Esophagus muscularis mucosa (tissue), 4 donors: Measurements from ENCODE around the gene WIPF3. TPM values are rescaled to one million over a fixed set of nuclear protein-coding genes. Genes with fewer than 3 reads are reported as not detected.

Source experiments
- DNase-seq: peaks from one replicate; pipeline ENCODE4 v3.0.0-alpha.2; 2017; ENCODE audit errors: extremely low spot score
- H3K27ac ChIP-seq, 4 donors: fragments of 200-600 bp; sonication (generic); replicated peaks in 1 of 4; 1 replicate in 3 of 4; 2 replicates in 1 of 4; pipeline ENCODE4 v1.5.1; 2016 to 2019; ENCODE audit warnings: mild to moderate bottlenecking in 1 of 4
- H3K27me3 ChIP-seq, 4 donors: fragments of 200-600 bp; sonication (generic); one replicate each; pipeline versions ENCODE4 v1.5.1 to v1.6.0; 2016 to 2019
- H3K36me3 ChIP-seq, 4 donors: fragments of 200-600 bp; sonication (generic); one replicate each; pipeline ENCODE4 v1.5.1; 2016 to 2019
- H3K4me1 ChIP-seq, 4 donors: fragments of 200-600 bp; sonication (generic); one replicate each; pipeline ENCODE4 v1.5.1; 2016 to 2019
- H3K4me3 ChIP-seq, 4 donors: fragments of 200-600 bp; sonication (generic); 1 replicate in 2 of 4; 2 replicates in 2 of 4; pipeline ENCODE4 v1.5.1; 2016 to 2019; ENCODE audit warnings: mild to moderate bottlenecking in 4 of 4, moderate library complexity in 1 of 4
- H3K9me3 ChIP-seq, 4 donors: fragments of 200-600 bp; sonication (generic); 1 replicate in 3 of 4; 2 replicates in 1 of 4; pipeline ENCODE4 v1.5.1; 2016 to 2019
- CTCF ChIP-seq, 3 experiments: fragments of 200-600 bp in 2 of 3; fragments of 450-650 bp in 1 of 3; sonication (generic) in 2 of 3; IDR thresholded peaks; one replicate each; pipeline ENCODE4 v1.5.1; 2017 to 2019; ENCODE audit warnings: antibody characterized with exemption in 3 of 3, mild to moderate bottlenecking in 2 of 3, moderate library complexity in 1 of 3
- EP300 ChIP-seq: sonication (generic); formaldehyde crosslinking; IDR thresholded peaks from one replicate; pipeline ENCODE4 v1.6.1; 2017; ENCODE audit warnings: antibody characterized with exemption
- POLR2A ChIP-seq: fragments of 450-650 bp; IDR thresholded peaks from one replicate; pipeline ENCODE4 v1.6.1; 2017; ENCODE audit warnings: antibody characterized with exemption, moderate library complexity, mild to moderate bottlenecking, low read depth
- POLR2AphosphoS5 ChIP-seq, 2 donors: sonication (generic); formaldehyde crosslinking; IDR thresholded peaks; one replicate each; pipeline ENCODE4 v1.6.1; 2017; ENCODE audit warnings: antibody characterized with exemption in 2 of 2
- WGBS: methylation state at CpG from one replicate; pipeline ENCODE4 v1.1.5; 2018; 5-methylcytosine and 5-hydroxymethylcytosine counted together
- intact Hi-C: fragments of 100-400 bp; cut with DNase I; formaldehyde crosslinking; loops from one replicate; pipeline ENCODE4 v1.15.1; 2023
- total RNA-seq, 4 donors: library from RNA; depleted of rRNA; stranded (reverse); fragments of >200 nt; gene quantifications; one replicate each; pipeline versions ENCODE4 v1.1.0 to v1.2.1, GENCODE V29; 2016

The WIPF3 gene
- total RNA-seq, 4 donors from 2014 or later: 3.3 to 10.4 (median 6.2) TPM

GRCh38 chr7:29873644-29874294 lies 67.5 kb downstream of the WIPF3 start:
- H3K36me3 ChIP-seq: no peaks in the 10 kb centered on the region
- no peak overlapping the region for H3K27ac ChIP-seq
- intact Hi-C loops: no loop called here
- TF ChIP-seq CTCF (IDR thresholded peaks at IDR 0.05) (no peak), EP300 (no peak), POLR2A (no peak), POLR2AphosphoS5 (IDR thresholded peaks at IDR 0.05) (no peak)
- H3K27me3 ChIP-seq: no peaks in the 10 kb centered on the region
- no peak overlapping the region for H3K4me3 ChIP-seq
- H3K4me1 ChIP-seq: peaks cover 0 to 3% (median 0%) of the 10 kb centered on the region in 4 donors
- no peak for DNase-seq
- no peaks in the 10 kb centered on the region for H3K9me3 ChIP-seq
- WGBS: 92% methylated on average over 4 of the region's 4 CpGs

- no peak for TF ChIP-seq POLR2A
- no peak for TF ChIP-seq POLR2AphosphoS5 (IDR thresholded peaks at IDR 0.05)
- no peak for TF ChIP-seq EP300
- TF ChIP-seq CTCF (IDR thresholded peaks at IDR 0.05): no peak
- intact Hi-C loops: no loop called here
- no peaks in the 10 kb centered on the region for H3K27me3 ChIP-seq
- no peaks in the 10 kb centered on the region for H3K9me3 ChIP-seq
- H3K27ac ChIP-seq: no peak overlapping the region
- H3K4me3 ChIP-seq: no peak overlapping the region
- no peak for DNase-seq
- H3K36me3 ChIP-seq: no peaks in the 10 kb centered on the region
- 89% methylated on average over 5 of the region's 13 CpGs for WGBS
- H3K4me1 ChIP-seq: peaks cover 0 to 3% (median 0%) of the 10 kb centered on the region in 4 donors
Observed at GRCh38 chr7:29875741-29876140, 69.4 kb downstream of the WIPF3 start.

- H3K27me3 ChIP-seq: no peaks in the 10 kb centered on the region
- 35% methylated on average over 3 of the region's 3 CpGs for WGBS
- H3K9me3 ChIP-seq: no peaks in the 10 kb centered on the region
- H3K27ac ChIP-seq: no peak overlapping the region
- peaks cover 0 to 3% (median 0%) of the 10 kb centered on the region in 4 donors for H3K4me1 ChIP-seq
- no peak for TF ChIP-seq EP300
- TF ChIP-seq POLR2AphosphoS5 (IDR thresholded peaks at IDR 0.05): no peak
- no peak for TF ChIP-seq CTCF (IDR thresholded peaks at IDR 0.05)
- TF ChIP-seq POLR2A: no peak
- H3K4me3 ChIP-seq: no peak overlapping the region
- no peak for DNase-seq
- no peaks in the 10 kb centered on the region for H3K36me3 ChIP-seq
- intact Hi-C loops: no loop called here
Observed at GRCh38 chr7:29877196-29877595, 70.9 kb downstream of the WIPF3 start.

GRCh38 chr7:29878081-29878688 lies 71.9 kb downstream of the WIPF3 start:
- peaks cover 0 to 3% (median 1%) of the 10 kb centered on the region in 4 donors for H3K4me1 ChIP-seq
- H3K4me3 ChIP-seq: no peak overlapping the region
- TF ChIP-seq CTCF (IDR thresholded peaks at IDR 0.05) (peak; percentile 40 to 56 (median 43)), EP300 (no peak), POLR2A (no peak), POLR2AphosphoS5 (IDR thresholded peaks at IDR 0.05) (no peak)
- intact Hi-C loops: no loop called here
- H3K27ac ChIP-seq: no peak overlapping the region
- no peaks in the 10 kb centered on the region for H3K27me3 ChIP-seq
- H3K36me3 ChIP-seq: no peaks in the 10 kb centered on the region
- no peaks in the 10 kb centered on the region for H3K9me3 ChIP-seq
- no peak for DNase-seq
- 54% methylated on average over 5 of the region's 5 CpGs for WGBS
